IMR-90 (cell line): Measurements from ENCODE around the gene CXorf49B. TPM values are rescaled to one million over a fixed set of nuclear protein-coding genes. Genes with fewer than 3 reads are reported as not detected.
"Not testable (repeated sequence)": the region's sequence is repeated elsewhere in the genome, so short reads cannot be mapped to it uniquely, and the experiment has no call there.

Source experiments
- ATAC-seq: fragments of 200-7000 bp; cut with Tn5 transposase; 2 replicates; pipeline ENCODE4 v1.9.1; 2020; ENCODE audit warnings: low read depth, mild to moderate bottlenecking, moderate library complexity
- BruUV-seq: library from RNA; stranded (reverse); fragments of 400-500 nt; replicated peaks from 2 replicates; lab custom pipeline; 2021; lab: Mats Ljungman, UMichigan
- CTCF ChIA-PET: fragments of 300-600 bp; formaldehyde crosslinking; extraction: SDS; loops from one replicate; lab custom pipeline; 2021; ENCODE audit warnings: antibody characterized with exemption; lab: Yijun Ruan, JAX
- POLR2A ChIA-PET: fragments of 300-600 bp; sonication (Branson Sonifier 250); formaldehyde crosslinking; loops from one replicate; lab custom pipeline; 2022; ENCODE audit warnings: antibody characterized with exemption; ENCODE audit not compliant: unreplicated experiment; lab: Charles Lee
- DNase-seq: peaks from one replicate; pipeline ENCODE4 v3.0.0; 2013
- H2AFZ ChIP-seq: replicated peaks from 2 replicates; pipeline ENCODE3; 2013; ENCODE audit warnings: low read length, mild to moderate bottlenecking; ENCODE audit not compliant: poor library complexity
- H2AK5ac ChIP-seq: 2 replicates; pipeline ENCODE4 v1.6.1; 2013; ENCODE audit warnings: low read depth, low read length, inconsistent platforms
- H2AK9ac ChIP-seq: replicated peaks from 2 replicates; pipeline ENCODE3; 2013; ENCODE audit warnings: mild to moderate bottlenecking, low read depth, low read length, moderate library complexity; ENCODE audit not compliant: poor library complexity
- H2BK120ac ChIP-seq: 2 replicates; pipeline ENCODE4 v1.6.1; 2013; ENCODE audit warnings: low read depth, low read length, inconsistent platforms
- H2BK15ac ChIP-seq: 3 replicates; pipeline ENCODE4 v1.6.1; 2013; ENCODE audit warnings: low read depth, low read length, inconsistent platforms
- H2BK20ac ChIP-seq: 2 replicates; pipeline ENCODE4 v1.6.1; 2013; ENCODE audit warnings: low read depth, mild to moderate bottlenecking, inconsistent platforms, low read length, moderate library complexity
- H2BK5ac ChIP-seq: 2 replicates; pipeline ENCODE4 v1.6.1; 2013; ENCODE audit warnings: mild to moderate bottlenecking, low read depth, low read length, inconsistent platforms; ENCODE audit not compliant: poor library complexity, severe bottlenecking
- H3K14ac ChIP-seq: replicated peaks from 2 replicates; pipeline ENCODE4 v1.6.1; 2013; ENCODE audit warnings: low read depth, low read length, inconsistent platforms
- H3K18ac ChIP-seq: 2 replicates; pipeline ENCODE4 v1.6.1; 2013; ENCODE audit warnings: low read depth, low read length, control low read depth
- H3K23ac ChIP-seq: 2 replicates; pipeline ENCODE4 v1.6.1; 2013; ENCODE audit warnings: low read depth, low read length, inconsistent platforms
- H3K27ac ChIP-seq: 2 replicates; pipeline ENCODE4 v1.5.1; 2013; ENCODE audit warnings: mild to moderate bottlenecking, control low read depth, low read length; ENCODE audit not compliant: insufficient read depth
- H3K27me3 ChIP-seq: 2 replicates; pipeline ENCODE4 v1.6.1; 2013; ENCODE audit warnings: low read length; ENCODE audit not compliant: control insufficient read depth, insufficient read depth
- H3K36me3 ChIP-seq: 2 replicates; pipeline ENCODE4 v1.6.1; 2013; ENCODE audit warnings: low read length, mixed read lengths; ENCODE audit not compliant: control insufficient read depth, insufficient read depth
- H3K4ac ChIP-seq: 2 replicates; pipeline ENCODE4 v1.6.1; 2013; ENCODE audit warnings: low read depth, low read length, inconsistent platforms
- H3K4me1 ChIP-seq: 2 replicates; pipeline ENCODE4 v1.6.1; 2013; ENCODE audit warnings: low read length, mixed read lengths; ENCODE audit not compliant: control insufficient read depth, insufficient read depth
- H3K4me2 ChIP-seq: 2 replicates; pipeline ENCODE4 v1.6.1; 2013; ENCODE audit warnings: low read depth, mild to moderate bottlenecking, control low read depth, low read length, moderate library complexity
- H3K4me3 ChIP-seq: 2 replicates; pipeline ENCODE4 v1.5.1; 2013; ENCODE audit warnings: low read depth, mild to moderate bottlenecking, control low read depth, low read length, moderate library complexity; ENCODE audit not compliant: insufficient read depth
- H3K56ac ChIP-seq: 2 replicates; pipeline ENCODE4 v1.6.1; 2013; ENCODE audit warnings: low read length, inconsistent platforms; ENCODE audit not compliant: insufficient read depth; ENCODE audit errors: extremely low read depth
- H3K79me1 ChIP-seq, 2 experiments: 2 replicates each; pipeline ENCODE4 v1.6.1; 2013; ENCODE audit warnings: low read length in 2 of 2, inconsistent platforms in 1 of 2, low read depth in 1 of 2
- H3K9ac ChIP-seq: 2 replicates; pipeline ENCODE4 v1.6.1; 2013; ENCODE audit warnings: low read depth, low read length, control low read depth
- H3K9me1 ChIP-seq: 2 replicates; pipeline ENCODE4 v1.6.1; 2013; ENCODE audit warnings: low read length, inconsistent platforms; ENCODE audit not compliant: insufficient read depth
- H3K9me3 ChIP-seq: 2 replicates; pipeline ENCODE4 v1.6.1; 2013; ENCODE audit warnings: low read length; ENCODE audit not compliant: control insufficient read depth, insufficient read depth
- H4K20me1 ChIP-seq: 2 replicates; pipeline ENCODE4 v1.6.1; 2013; ENCODE audit warnings: low read length, inconsistent platforms; ENCODE audit not compliant: insufficient read depth
- H4K5ac ChIP-seq: 2 replicates; pipeline ENCODE4 v1.6.1; 2013; ENCODE audit warnings: mild to moderate bottlenecking, low read depth, low read length, control low read depth
- H4K8ac ChIP-seq, 2 experiments: 2 replicates each; pipeline ENCODE4 v1.6.1; 2013; ENCODE audit warnings: low read depth in 2 of 2, low read length in 2 of 2, control low read depth in 1 of 2, inconsistent platforms in 1 of 2
- H4K91ac ChIP-seq: 2 replicates; pipeline ENCODE4 v1.6.1; 2013; ENCODE audit warnings: low read depth, low read length, inconsistent platforms; ENCODE audit not compliant: insufficient read depth
- WGBS, 2 experiments: methylation state at CpG; one replicate each; pipeline versions ENCODE4 v1.1.5 to v1.1.7; 2013; ENCODE audit warnings: missing lambda C conversion rate in 2 of 2; ENCODE audit not compliant: insufficient read length in 1 of 2; ENCODE audit errors: extremely low coverage in 2 of 2; 5-methylcytosine and 5-hydroxymethylcytosine counted together
- dilution Hi-C: fragments of 300-500 bp; cut with HindIII; formaldehyde crosslinking; loops from one replicate; pipeline ENCODE4 v1.14.3; 2018; ENCODE audit warnings: low sequenced_read_pairs; ENCODE audit not compliant: unreplicated experiment
- in situ Hi-C: fragments of 300-500 bp; cut with MboI; formaldehyde crosslinking; loops from 3 replicates; pipeline ENCODE4 v1.14.3; 2019; ENCODE audit warnings: low sequenced_read_pairs, inconsistent platforms, mixed read lengths
- intact Hi-C: fragments of 100-400 bp; cut with micrococcal nuclease; formaldehyde crosslinking; loops from 2 replicates; pipeline ENCODE4 v1.10.0; 2022
- polyA plus RNA-seq, 3 experiments: library from polyadenylated mRNA; depleted of rRNA; stranded (reverse); fragments of >200 nt; gene quantifications; 2 replicates each; pipeline ENCODE4 v1.2.3, GENCODE V29; 2012; ENCODE audit warnings: low replicate concordance in 1 of 3
- total RNA-seq: library from RNA; depleted of rRNA; stranded (reverse); fragments of >200 nt; gene quantifications from 2 replicates; pipeline ENCODE4 v1.2.3, GENCODE V29; 2012

CXorf49B gene
- total and polyA plus RNA-seq, 2 of the 4 experiments (the other 2 are of a cell fraction): not detected

DNA sequence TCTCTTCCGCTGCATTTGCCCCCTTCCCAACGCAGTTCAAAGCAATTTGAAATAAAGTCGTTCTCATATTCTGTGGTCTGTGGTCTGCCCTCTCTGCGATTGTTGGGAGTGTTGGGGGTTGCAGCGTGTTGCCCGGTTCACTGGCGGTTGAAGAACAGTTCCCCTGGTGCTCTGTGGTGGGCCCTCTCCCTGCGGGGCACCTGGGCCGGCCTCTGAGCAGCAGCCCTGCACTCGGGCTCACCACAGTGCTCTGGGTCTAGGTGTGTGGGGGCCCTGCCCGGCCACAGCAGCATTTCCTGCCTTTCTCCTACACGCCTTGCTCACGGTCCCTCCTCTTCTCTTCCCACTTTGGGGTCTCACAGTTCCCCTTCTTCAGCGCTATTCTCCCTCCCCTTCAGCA is 4.0 kb downstream of the CXorf49B start:
- H4K5ac ChIP-seq: not testable (repeated sequence)

DNA sequence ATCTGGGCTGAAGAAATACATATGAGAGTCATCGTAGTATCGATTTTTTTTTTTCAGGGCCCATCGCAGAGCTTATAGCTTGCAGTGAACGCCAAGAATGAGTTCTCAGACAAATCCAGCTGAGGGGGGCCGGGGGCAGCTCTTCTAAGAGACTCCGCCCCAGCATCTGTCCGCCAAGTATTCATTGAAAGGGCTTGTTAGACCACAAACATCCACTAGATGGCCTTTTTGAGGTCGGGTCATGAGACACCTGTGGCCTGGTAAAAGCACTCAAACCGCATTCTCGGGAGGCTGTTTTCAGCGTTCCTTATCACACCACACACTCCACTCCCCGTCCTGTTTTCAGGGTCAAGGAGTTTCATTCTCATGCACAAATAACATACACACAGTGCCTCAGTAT is 15.2 kb downstream of the CXorf49B start:
- H3K9ac ChIP-seq, H2AK5ac ChIP-seq, H3K9me1 ChIP-seq, H3K27ac ChIP-seq, H3K4me2 ChIP-seq, H4K8ac ChIP-seq, H2AK9ac ChIP-seq, H3K23ac ChIP-seq, H3K9me3 ChIP-seq, DNase-seq, H2BK120ac ChIP-seq, H3K27me3 ChIP-seq, POLR2A ChIA-PET, dilution Hi-C loops, ATAC-seq, H3K56ac ChIP-seq, H3K18ac ChIP-seq, H3K4me3 ChIP-seq, intact Hi-C loops, H3K4me1 ChIP-seq, in situ Hi-C loops, H4K91ac ChIP-seq, H3K36me3 ChIP-seq, H4K5ac ChIP-seq, H2BK15ac ChIP-seq, H4K20me1 ChIP-seq, H2BK20ac ChIP-seq, BruUV-seq, H3K79me1 ChIP-seq, CTCF ChIA-PET, H2AFZ ChIP-seq, H2BK5ac ChIP-seq, H3K4ac ChIP-seq, H3K14ac ChIP-seq: not testable (repeated sequence)
- no CpG with 5 or more reads among the region's 12 CpGs for WGBS, 2 experiments

More for the DNA sequence above, 4.0 kb downstream of the CXorf49B start:
- H3K18ac ChIP-seq, H3K23ac ChIP-seq, H3K36me3 ChIP-seq, H2AFZ ChIP-seq, H3K4me2 ChIP-seq, H2BK15ac ChIP-seq, H3K9me1 ChIP-seq, H4K8ac ChIP-seq, intact Hi-C loops, dilution Hi-C loops, H3K14ac ChIP-seq, H2BK20ac ChIP-seq, H3K4me3 ChIP-seq, in situ Hi-C loops, DNase-seq, H3K9ac ChIP-seq, ATAC-seq, H2AK9ac ChIP-seq, CTCF ChIA-PET, H3K27me3 ChIP-seq, H3K4ac ChIP-seq, POLR2A ChIA-PET, H2BK5ac ChIP-seq, H2BK120ac ChIP-seq, BruUV-seq, H3K4me1 ChIP-seq, H3K27ac ChIP-seq, H3K79me1 ChIP-seq, H2AK5ac ChIP-seq, H4K91ac ChIP-seq, H3K9me3 ChIP-seq, H3K56ac ChIP-seq, H4K20me1 ChIP-seq: not testable (repeated sequence)
- WGBS, 2 experiments: no CpG with 5 or more reads among the region's 14 CpGs
